K562 (cell line): ENCODE results near the gene SLC30A3.

ENCODE experiments used
- BHLHE40 ChIP-seq: IDR thresholded peaks from 2 replicates; pipeline ENCODE4 v1.6.1; 2011; ENCODE audit warnings: low read length, improper control_type of control experiment
- BRCA1 ChIP-seq, 2 experiments: fragments of 450-650 bp in 1 of 2; sonication (generic) in 1 of 2; formaldehyde crosslinking in 1 of 2; IDR thresholded peaks; 2 replicates each; pipeline versions ENCODE4 v1.5.0 to v1.6.1; 2017 to 2020; ENCODE audit warnings: mild to moderate bottlenecking in 1 of 2, missing genetic modification reagents in 1 of 2
- GABPA ChIP-seq: fragments of 200-800 bp; sonication (Bioruptor generic); conservative IDR thresholded peaks from 2 replicates; pipeline ENCODE4 v1.6.1; 2016; ENCODE audit warnings: low read depth, missing genetic modification characterization, missing compliant biosample characterization
- MYC ChIP-seq, 2 experiments: fragments of 250-450 bp in 1 of 2; sonication (Bioruptor Pico) in 1 of 2; IDR thresholded peaks; 2 replicates each; pipeline versions ENCODE4 v1.5.1 to v1.6.1; 2012 to 2021; ENCODE audit warnings: low read depth in 2 of 2, borderline replicate concordance in 1 of 2, improper control_type of control experiment in 1 of 2, low read length in 1 of 2, mild to moderate bottlenecking in 1 of 2, moderate library complexity in 1 of 2
- NR4A1 ChIP-seq, 2 experiments: fragments of 250-450 bp in 1 of 2; fragments of 450-650 bp in 1 of 2; sonication (Bioruptor Pico) in 1 of 2; IDR thresholded peaks; 2 replicates each; pipeline versions ENCODE4 v1.4.0 to v1.6.1; 2016 to 2020; ENCODE audit warnings: mild to moderate bottlenecking in 2 of 2, missing compliant biosample characterization in 1 of 2, missing genetic modification characterization in 1 of 2, moderate library complexity in 1 of 2
- RBM39 ChIP-seq: fragments of 200-400 bp; formaldehyde crosslinking; optimal IDR thresholded peaks from 2 replicates; pipeline ENCODE3; 2018; ENCODE audit warnings: low read depth, low read length
- RFX5 ChIP-seq: IDR thresholded peaks from 2 replicates; pipeline ENCODE4 v1.6.1; 2011; ENCODE audit warnings: low read depth, mild to moderate bottlenecking, improper control_type of control experiment, low read length
- TAF1 ChIP-seq: IDR thresholded peaks from 2 replicates; pipeline ENCODE4 v1.6.1; 2011; ENCODE audit warnings: mild to moderate bottlenecking, low read length, moderate library complexity; ENCODE audit not compliant: insufficient read depth, control insufficient read depth, severe bottlenecking; ENCODE audit errors: extremely low read depth
- U2AF1 ChIP-seq: fragments of 200-400 bp; formaldehyde crosslinking; optimal IDR thresholded peaks from 2 replicates; pipeline ENCODE3; 2017; ENCODE audit warnings: mild to moderate bottlenecking, low read depth, low read length, moderate library complexity
- ZFP36 ChIP-seq: fragments of 150-350 bp; IDR thresholded peaks from 2 replicates; pipeline ENCODE4 v1.6.1; 2018; ENCODE audit warnings: low read length, low read depth; ENCODE audit not compliant: partially characterized antibody
- ZNF3 ChIP-seq: fragments of 250-450 bp; sonication (Bioruptor Pico); IDR thresholded peaks from 2 replicates; pipeline ENCODE4 v1.5.0; 2021; ENCODE audit warnings: mild to moderate bottlenecking, moderate library complexity
- TF ChIP-seq, protein P1 (sequence below): fragments of 450-650 bp; conservative IDR thresholded peaks from 2 replicates; pipeline ENCODE4 v1.6.1; 2016; ENCODE audit warnings: missing genetic modification characterization, low read depth, mild to moderate bottlenecking, missing compliant biosample characterization, moderate library complexity
- TF ChIP-seq, protein P2 (sequence below): fragments of 450-650 bp; IDR thresholded peaks from 2 replicates; pipeline ENCODE4 v1.6.1; 2018; ENCODE audit not compliant: partially characterized antibody

DNA sequence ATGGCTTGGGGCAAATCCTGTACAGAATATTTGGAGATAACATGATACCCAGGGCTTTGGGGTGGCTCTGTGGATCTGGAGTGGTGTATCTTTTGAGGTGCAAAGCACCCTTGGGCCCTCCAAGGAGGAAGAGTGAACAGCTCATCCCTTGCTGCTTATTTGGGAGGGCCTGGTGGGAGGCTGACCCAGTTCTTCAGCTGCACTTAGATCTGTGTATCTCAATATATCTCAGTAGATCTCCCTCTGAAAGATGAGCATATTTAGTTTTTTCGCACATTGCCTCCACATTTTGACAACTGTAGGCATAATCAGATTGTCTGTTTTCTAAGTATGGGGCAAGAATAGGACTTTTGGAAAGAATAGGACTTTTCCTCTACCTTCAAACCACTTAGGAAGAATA is 22.1 kb upstream of the SLC30A3 start:
- no peak for TF ChIP-seq BRCA1 (IDR thresholded peaks at IDR 0.05)
- TF ChIP-seq BRCA1 (CRISPR knock-in tag; IDR thresholded peaks at IDR 0.05): no peak
- TF ChIP-seq U2AF1: no peak
- TF ChIP-seq, protein P1, sequence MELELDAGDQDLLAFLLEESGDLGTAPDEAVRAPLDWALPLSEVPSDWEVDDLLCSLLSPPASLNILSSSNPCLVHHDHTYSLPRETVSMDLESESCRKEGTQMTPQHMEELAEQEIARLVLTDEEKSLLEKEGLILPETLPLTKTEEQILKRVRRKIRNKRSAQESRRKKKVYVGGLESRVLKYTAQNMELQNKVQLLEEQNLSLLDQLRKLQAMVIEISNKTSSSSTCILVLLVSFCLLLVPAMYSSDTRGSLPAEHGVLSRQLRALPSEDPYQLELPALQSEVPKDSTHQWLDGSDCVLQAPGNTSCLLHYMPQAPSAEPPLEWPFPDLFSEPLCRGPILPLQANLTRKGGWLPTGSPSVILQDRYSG (tag): no peak
- no peak for TF ChIP-seq ZNF3
- no peak for TF ChIP-seq MYC (IDR thresholded peaks at IDR 0.05; ENCODE audit: low read depth, low read length)
- TF ChIP-seq MYC (CRISPR knock-in tag; IDR thresholded peaks at IDR 0.05; ENCODE audit: borderline replicate concordance, low read depth): no peak
- no peak for TF ChIP-seq TAF1
- no peak for TF ChIP-seq RFX5
- TF ChIP-seq ZFP36: no peak
- TF ChIP-seq RBM39: no peak
- TF ChIP-seq BHLHE40: no peak
- no peak for TF ChIP-seq NR4A1 (CRISPR knock-in tag; IDR thresholded peaks at IDR 0.05)
- TF ChIP-seq NR4A1 (tag; IDR thresholded peaks at IDR 0.05): no peak
- TF ChIP-seq GABPA: no peak
- TF ChIP-seq, protein P2, sequence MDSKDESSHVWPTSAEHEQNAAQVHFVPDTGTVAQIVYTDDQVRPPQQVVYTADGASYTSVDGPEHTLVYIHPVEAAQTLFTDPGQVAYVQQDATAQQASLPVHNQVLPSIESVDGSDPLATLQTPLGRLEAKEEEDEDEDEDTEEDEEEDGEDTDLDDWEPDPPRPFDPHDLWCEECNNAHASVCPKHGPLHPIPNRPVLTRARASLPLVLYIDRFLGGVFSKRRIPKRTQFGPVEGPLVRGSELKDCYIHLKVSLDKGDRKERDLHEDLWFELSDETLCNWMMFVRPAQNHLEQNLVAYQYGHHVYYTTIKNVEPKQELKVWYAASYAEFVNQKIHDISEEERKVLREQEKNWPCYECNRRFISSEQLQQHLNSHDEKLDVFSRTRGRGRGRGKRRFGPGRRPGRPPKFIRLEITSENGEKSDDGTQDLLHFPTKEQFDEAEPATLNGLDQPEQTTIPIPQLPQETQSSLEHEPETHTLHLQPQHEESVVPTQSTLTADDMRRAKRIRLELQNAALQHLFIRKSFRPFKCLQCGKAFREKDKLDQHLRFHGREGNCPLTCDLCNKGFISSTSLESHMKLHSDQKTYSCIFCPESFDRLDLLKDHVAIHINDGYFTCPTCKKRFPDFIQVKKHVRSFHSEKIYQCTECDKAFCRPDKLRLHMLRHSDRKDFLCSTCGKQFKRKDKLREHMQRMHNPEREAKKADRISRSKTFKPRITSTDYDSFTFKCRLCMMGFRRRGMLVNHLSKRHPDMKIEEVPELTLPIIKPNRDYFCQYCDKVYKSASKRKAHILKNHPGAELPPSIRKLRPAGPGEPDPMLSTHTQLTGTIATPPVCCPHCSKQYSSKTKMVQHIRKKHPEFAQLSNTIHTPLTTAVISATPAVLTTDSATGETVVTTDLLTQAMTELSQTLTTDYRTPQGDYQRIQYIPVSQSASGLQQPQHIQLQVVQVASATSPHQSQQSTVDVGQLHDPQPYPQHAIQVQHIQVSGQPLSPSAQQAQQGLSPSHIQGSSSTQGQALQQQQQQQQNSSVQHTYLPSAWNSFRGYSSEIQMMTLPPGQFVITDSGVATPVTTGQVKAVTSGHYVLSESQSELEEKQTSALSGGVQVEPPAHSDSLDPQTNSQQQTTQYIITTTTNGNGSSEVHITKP: no peak
